ENCODE measurements around the gene SYNE2.

Gene SYNE2

DNA sequence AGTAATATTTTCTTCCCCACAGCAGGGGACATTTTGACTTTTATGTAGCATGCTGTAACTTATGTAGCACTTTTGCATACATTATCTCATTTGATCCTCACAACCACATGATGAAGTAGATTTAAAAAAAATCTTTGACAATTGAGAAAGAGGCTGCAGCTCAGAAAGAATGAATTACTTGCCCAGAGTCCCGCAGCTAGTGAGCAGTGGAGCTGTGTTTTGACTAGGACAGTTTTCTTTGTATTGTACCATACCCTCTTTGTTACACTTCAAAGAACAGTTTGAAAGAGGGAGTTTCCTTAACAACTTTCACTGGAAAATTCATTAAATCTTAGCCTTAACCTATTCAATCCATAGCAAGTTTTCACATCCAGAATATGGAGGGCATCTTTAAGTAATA is 58.6 kb downstream of the SYNE2 start:
- H3K9ac ChIP-seq (ENCODE audit: low read length) = no peak overlapping the region
- no peak for TF ChIP-seq EZH2phosphoT487 (conservative IDR thresholded peaks at IDR 0.05; ENCODE audit: low read length)
- no peak for TF ChIP-seq CTCF (IDR thresholded peaks at IDR 0.05; ENCODE audit: insufficient read depth, low read length, poor library complexity, severe bottlenecking)
- H3K27ac ChIP-seq (ENCODE audit: low read depth, low read length) = no peak overlapping the region
- H3K79me2 ChIP-seq (ENCODE audit: insufficient read depth, low read length) = peaks cover 96% of the 10 kb centered on the region
- no peaks in the 10 kb centered on the region for H3K9me3 ChIP-seq (ENCODE audit: insufficient read depth, low read length)
- H3K4me3 ChIP-seq (ENCODE audit: insufficient read depth, low read length, poor library complexity, severe bottlenecking) = no peak overlapping the region
- no peak overlapping the region for H3K4me2 ChIP-seq (ENCODE audit: low read depth, low read length, poor library complexity, severe bottlenecking)
- H4K20me1 ChIP-seq (ENCODE audit: low read depth, low read length) = peaks cover 20% of the 10 kb centered on the region
- no peaks in the 10 kb centered on the region for H3K27me3 ChIP-seq (ENCODE audit: low read length)
- H3K36me3 ChIP-seq (ENCODE audit: low read length) = peaks cover 36% of the 10 kb centered on the region
- H3F3A ChIP-seq (ENCODE audit: insufficient read depth) = peaks cover 13% of the 10 kb centered on the region; the same call in 1 of the 2 replicates
- no peaks in the 10 kb centered on the region for H3K9me2 ChIP-seq (replicated peaks; ENCODE audit: insufficient read depth, low read length)
- no peak overlapping the region for H2AFZ ChIP-seq (ENCODE audit: low read depth, low read length, severe bottlenecking)

- Histone ChIP-seq H3K9ac (ENCODE audit: low read length) (no peak overlapping the region), H3K27me3 (ENCODE audit: low read length) (no peaks in the 10 kb centered on the region), H3K4me2 (ENCODE audit: low read depth, low read length, poor library complexity, severe bottlenecking) (no peak overlapping the region), H3K36me3 (ENCODE audit: low read length) (peaks cover 37% of the 10 kb centered on the region), H3F3A (ENCODE audit: insufficient read depth) (peaks cover 13% of the 10 kb centered on the region; the same call in 1 of the 2 replicates), H3K4me3 (ENCODE audit: insufficient read depth, low read length, poor library complexity, severe bottlenecking) (no peak overlapping the region), H3K9me3 (ENCODE audit: insufficient read depth, low read length) (no peaks in the 10 kb centered on the region), H4K20me1 (ENCODE audit: low read depth, low read length) (peaks cover 13% of the 10 kb centered on the region), H2AFZ (ENCODE audit: low read depth, low read length, severe bottlenecking) (no peak overlapping the region), H3K27ac (ENCODE audit: low read depth, low read length) (no peak overlapping the region), H3K9me2 (replicated peaks; ENCODE audit: insufficient read depth, low read length) (no peaks in the 10 kb centered on the region), H3K79me2 (ENCODE audit: insufficient read depth, low read length) (peaks cover 96% of the 10 kb centered on the region)
- TF ChIP-seq CTCF (IDR thresholded peaks at IDR 0.05; ENCODE audit: insufficient read depth, low read length, poor library complexity, severe bottlenecking) = no peak
Measured at GRCh38 chr14:63912286-63912685, 59.5 kb downstream of the SYNE2 start.

DNA sequence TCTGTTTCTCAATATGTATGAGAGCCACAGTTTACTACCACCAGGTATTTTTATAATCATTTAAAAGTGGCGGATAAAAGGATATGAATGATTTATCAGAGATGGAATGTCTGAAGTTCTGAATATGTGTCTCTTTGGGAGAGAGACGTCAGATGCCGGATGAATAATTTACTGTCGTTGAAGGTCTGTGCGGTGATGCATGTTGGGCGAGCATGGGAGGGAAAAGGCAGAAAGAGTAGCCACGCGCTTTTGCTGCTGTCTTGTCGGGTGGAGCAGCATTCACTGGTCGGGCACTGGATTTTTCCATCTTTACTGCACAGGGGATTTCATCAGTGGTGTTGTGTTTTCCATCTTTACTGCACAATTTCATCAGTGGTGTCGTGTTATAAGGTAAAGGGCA is 65.6 kb downstream of the SYNE2 start:
- Histone ChIP-seq H3K4me2 (ENCODE audit: low read depth, low read length, poor library complexity, severe bottlenecking) (no peak overlapping the region), H3K27me3 (ENCODE audit: low read length) (no peaks in the 10 kb centered on the region), H3K36me3 (ENCODE audit: low read length) (peaks cover 14% of the 10 kb centered on the region; the same call in 1 of the 2 replicates), H3K79me2 (ENCODE audit: insufficient read depth, low read length) (peaks cover 91% of the 10 kb centered on the region), H2AFZ (ENCODE audit: low read depth, low read length, severe bottlenecking) (no peak overlapping the region), H3K9ac (ENCODE audit: low read length) (no peak overlapping the region), H3K9me3 (ENCODE audit: insufficient read depth, low read length) (no peaks in the 10 kb centered on the region), H3K4me3 (ENCODE audit: insufficient read depth, low read length, poor library complexity, severe bottlenecking) (no peak overlapping the region), H3K27ac (ENCODE audit: low read depth, low read length) (no peak overlapping the region), H4K20me1 (ENCODE audit: low read depth, low read length) (no peaks in the 10 kb centered on the region), H3K9me2 (replicated peaks; ENCODE audit: insufficient read depth, low read length) (no peaks in the 10 kb centered on the region), H3F3A (ENCODE audit: insufficient read depth) (no peaks in the 10 kb centered on the region)
- no peak for TF ChIP-seq EZH2phosphoT487 (conservative IDR thresholded peaks at IDR 0.05; ENCODE audit: low read length)
- TF ChIP-seq CTCF (IDR thresholded peaks at IDR 0.05; ENCODE audit: insufficient read depth, low read length, poor library complexity, severe bottlenecking) = no peak

All from SU-DHL-6 (cell line).